Measurements from ENCODE around the gene GAB3.
"Not testable (repeated sequence)": the region's sequence is repeated elsewhere in the genome, so short reads cannot be mapped to it uniquely, and the experiment has no call there.

GRCh38 chrX:154633661-154634060 is 117.2 kb downstream of the GAB3 start:
- not testable (repeated sequence) for TF ChIP-seq CTCF, POLR2A (IDR thresholded peaks at IDR 0.05)
